ENCODE data around the gene NKAP.
A peak's percentile ranks its signal among the peaks of the same experiment; 100 is the strongest.
"Not testable (repeated sequence)": the region's sequence is repeated elsewhere in the genome, so short reads cannot be mapped to it uniquely, and the experiment has no call there.

Gene NKAP

DNA sequence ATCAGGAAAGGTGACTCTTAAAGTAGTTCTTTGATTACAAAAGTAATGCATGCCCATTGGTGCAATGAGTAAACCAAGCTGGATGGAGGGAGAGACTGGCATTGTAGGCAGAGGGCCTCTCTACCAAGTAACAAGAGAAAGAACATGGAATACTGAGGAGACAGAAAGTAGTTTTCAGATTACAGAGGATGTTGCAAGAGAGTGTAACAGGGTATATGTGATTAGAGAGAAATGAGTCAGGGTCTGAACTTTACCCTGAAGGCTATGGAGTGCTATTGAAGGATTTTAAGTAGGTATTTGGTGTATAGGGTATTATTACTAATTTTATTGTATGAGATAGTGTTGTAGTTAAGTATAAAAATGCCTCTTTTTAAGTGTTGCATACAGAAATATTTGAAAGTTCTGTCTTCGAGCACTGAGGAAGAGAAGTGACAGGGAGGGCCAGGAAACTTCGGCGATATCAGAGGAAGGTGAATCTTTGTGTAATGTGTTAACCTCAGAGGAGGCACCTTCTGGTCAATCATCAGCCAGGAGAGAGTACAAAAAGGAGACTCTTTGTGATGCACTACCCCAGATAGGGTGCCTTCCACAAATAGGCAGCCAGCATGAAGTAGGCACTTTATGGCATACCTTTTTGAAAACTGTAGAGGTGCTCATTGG is 8.2 kb downstream of the NKAP start:
- no peak for DNase-seq (ENCODE audit: low spot score)

DNA sequence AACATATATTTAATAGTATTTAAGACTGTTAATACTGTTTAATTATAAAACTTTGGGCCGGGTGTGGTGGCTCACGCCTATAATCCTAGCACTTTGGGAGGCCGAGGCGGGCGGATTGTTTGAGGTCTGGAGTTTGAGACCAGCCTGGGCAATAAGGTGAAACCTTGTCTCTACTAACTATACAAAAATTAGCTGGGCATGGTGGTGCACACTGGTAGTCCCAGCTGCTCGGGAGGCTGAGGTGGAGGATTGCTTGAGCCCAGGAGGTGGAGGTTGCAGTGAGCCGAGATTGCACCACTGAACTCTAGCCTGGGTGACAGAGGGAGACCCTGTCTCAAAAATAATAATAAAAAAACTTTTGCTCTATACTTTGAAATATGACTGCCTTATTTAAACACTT is 21.2 kb downstream of the NKAP start:
- not testable (repeated sequence) for DNase-seq (ENCODE audit: low spot score)

DNA sequence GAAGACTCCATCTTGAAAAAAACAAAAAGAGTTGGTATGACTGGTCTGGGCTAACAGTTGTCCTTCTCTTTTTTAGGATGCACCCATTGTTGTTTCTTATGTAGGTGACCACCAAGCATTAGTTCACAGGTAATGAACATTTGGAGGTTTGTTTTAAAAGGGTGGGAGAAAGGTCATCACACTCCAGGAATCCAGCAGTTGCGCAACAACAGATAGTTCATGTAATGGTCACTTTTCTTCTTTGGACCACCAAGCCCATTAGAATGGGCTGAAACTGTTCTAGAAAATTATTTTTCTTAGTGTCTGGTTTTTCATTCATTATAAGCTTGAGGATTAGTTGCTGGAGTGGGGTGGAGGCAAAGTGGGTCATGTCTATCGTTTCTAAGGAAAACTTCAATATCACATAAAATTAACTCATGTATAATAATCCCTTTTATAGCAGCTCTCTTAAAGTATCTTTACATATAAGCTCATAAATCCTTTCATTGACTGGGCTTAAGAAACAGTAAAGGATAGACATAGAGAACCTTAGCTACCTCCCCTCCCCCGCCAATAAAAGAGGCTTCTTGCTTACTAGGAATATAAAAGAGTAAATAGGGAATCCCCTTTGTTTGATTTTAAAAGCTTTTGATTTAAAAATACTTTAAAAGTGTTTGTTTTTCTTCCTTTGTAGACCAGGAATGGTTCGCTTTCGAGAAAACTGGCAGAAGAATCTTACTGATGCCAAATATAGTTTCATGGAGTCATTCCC is 23.5 kb downstream of the NKAP start:
- DNase-seq (ENCODE audit: low spot score): no peak

DNA sequence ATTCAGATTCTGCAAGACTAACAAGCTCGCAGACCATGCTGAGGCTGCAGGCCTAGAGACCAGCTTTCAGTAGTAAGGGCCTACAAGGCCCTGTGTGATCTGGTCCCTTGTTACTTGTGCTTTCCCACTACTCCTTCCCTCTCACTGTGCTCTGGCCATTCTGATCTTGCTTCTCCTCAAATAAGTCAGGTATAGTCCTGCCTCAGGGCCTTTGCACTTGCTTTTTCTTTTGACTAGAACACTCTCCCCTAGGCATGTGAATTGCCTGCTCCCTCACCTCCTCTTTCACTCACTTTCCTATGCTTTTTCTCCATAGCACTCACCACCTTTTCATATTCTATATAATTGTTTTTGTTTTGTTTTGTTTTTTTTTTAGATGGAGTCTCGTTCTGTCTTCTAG is 25.7 kb downstream of the NKAP start:
- DNase-seq (ENCODE audit: low spot score): no peak

DNA sequence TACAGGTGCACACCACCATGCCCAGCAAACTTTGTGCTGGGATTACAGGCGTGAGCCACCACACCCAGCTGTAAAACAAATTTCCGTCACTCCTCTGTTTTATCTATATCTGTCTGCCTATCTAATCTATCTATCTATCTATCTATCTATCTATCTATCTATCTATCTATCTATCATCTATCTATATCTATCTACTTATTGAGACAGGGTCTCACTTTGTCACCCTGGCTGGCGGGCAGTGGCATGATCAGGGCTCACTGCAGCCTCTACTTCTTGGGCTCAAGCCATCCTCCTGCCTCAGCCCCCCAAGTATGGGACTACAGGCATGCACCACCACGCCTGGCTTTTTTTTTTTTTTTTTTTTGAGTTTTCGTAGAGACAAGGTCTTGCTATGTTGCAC is 27.2 kb downstream of the NKAP start:
- DNase-seq (ENCODE audit: low spot score): no peak

DNA sequence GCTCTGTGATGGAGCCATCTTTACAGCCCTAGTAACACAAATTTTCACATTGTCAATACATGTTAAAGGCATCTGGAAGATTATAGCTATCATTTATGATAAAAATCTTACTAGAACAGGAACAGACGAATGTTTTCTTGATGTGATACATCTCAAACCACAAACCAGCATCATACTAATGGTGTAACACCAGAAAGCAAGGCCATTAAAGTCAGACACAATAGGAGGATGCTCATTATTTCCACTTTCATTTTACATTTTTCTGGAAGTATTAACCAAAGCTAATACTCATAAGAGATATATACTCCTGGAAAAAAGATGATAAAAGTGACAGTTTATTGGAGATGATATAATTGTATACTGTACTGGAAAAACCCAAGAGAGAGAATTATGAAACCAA is 42.6 kb downstream of the NKAP start:
- DNase-seq (ENCODE audit: low spot score): no peak

DNA sequence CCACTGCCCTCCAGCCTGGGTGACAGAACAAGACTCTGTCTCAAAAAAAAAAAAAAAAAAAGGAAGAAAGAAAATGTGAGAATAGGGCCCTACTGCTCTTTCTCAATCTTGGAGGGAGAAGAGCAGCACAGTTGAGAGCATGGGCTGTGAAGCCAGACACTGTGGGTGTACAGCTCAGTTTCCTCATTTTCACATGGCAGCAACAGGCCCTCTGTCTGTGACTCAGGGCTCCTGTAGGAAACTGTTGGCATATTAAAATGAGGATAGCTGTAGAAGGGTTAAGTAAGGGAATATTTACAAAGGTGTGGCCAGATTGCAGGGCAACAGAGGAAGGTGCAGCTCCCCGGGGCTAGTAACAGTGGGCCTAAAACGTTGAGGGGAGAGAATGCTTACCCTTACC is 44.4 kb downstream of the NKAP start:
- DNase-seq (ENCODE audit: low spot score): no peak

DNA sequence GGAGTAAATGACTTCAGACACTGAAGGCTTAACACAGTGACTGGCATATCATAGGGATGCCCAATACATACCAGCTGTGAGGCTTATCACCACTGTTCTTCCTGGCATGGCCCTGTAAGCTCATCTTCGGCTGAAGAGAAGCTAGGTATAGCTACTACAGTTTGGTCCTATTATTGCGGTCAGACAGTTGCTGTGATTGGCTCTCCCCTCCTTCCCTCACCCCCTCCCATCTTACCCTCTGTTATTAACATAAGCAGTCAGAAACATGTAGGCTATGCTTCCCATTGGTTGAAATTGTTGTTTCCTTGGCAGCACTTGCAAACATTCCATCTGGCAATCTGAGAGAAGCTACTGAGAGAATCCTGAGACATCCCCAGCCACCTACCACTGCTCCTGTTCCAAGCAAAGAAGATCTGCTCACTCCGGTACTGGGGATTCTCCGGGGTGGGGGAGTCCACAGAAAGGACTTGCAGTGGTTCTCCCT is 47.7 kb downstream of the NKAP start, which contains the start of gene AKAP14:
AKAP14 (plus strand) TSS at position 51 of the 484 bp plus-strand sequence. CDS start 7,331 bp downstream, outside the sequence.
- no peak for DNase-seq (ENCODE audit: low spot score)

DNA sequence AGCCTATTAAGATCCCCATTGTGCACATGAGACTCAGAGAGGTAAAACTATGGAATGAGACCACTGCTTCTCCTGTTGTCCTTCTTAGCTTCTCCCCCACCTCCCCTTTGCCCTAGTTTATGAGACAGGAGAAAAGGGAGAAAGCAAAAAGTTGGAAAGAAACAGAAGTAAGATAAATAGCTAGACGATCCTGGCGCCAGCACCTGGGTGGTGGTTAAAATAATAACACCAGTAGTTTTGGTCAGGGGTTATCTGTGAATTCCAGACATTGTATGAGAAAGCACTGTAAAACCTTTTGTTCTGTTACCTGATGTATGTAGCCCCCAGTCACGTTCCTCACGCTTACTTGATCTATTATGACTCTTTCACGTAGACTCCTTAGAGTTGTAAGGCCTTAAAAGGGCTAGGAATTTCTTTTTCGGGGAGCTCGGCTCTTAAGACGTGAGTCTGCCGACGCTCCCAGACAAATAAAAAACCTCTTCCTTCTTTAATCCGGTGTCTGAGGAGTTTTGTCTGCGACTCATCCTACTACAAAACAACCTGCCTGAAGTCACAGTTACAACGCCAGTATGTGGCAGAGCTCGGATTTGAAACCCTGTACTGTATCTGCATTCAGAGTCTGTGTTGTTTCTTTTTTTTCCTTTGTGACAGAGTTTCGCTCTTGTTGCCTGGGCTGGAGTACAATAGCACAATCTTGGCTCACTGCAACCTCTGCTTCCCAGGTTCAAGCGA is 51.4 kb downstream of the NKAP start:
- DNase-seq (ENCODE audit: low spot score): not testable (repeated sequence)

DNA sequence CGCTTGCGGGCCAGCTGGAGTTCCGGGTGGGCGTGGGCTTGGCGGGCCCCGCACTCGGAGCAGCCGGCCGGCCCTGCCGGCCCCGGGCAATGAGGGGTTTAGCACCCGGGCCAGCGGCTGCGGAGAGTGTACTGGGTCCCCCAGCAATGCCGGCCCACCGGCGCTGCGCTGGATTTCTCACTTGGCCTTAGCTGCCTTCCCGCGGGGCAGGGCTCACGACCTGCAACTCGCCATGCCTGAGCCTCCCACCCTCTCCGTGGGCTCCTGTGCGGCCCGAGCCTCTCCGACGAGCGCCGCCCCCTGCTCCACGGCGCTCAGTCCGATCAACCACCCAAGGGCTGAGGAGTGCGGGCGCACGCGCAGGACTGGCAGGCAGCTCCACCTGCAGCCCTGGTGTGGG is 52.9 kb downstream of the NKAP start:
- not testable (repeated sequence) for DNase-seq (ENCODE audit: low spot score)

DNA sequence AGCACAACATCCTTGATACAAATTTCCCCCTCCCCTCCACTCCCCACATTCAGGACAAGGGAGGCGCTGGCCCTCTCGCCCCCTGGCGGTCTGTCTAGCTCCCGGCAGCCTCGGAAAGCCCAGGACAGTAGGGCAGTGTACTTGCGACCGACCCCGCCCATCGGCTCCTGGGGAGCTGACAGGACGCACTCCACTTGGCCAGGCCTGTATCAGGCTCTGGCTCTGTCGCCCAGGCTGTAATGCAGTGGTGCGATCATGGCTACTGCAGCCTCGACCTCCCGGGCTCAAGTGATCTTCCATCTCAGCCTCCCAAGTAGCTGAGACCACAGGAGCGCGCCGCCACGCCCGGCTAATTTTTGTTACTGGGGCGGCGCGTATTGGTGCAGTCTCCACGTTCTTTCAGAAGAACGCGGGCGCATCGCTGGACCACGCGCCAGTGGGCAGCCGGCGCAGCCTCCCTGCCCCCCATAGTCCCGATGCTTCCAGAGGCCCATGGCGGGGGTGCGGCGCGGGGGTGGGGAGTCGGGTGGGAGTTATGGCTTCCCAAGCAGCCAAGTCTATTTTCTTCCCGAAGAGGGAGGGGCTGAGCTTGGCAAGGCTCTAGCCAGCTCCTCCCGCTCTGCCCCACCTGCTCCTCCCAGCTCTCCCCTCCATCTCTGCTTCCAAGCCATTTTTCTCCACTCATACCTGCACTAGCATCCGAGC is 55.7 kb downstream of the NKAP start:
- DNase-seq (ENCODE audit: low spot score): peak; percentile 50

DNA sequence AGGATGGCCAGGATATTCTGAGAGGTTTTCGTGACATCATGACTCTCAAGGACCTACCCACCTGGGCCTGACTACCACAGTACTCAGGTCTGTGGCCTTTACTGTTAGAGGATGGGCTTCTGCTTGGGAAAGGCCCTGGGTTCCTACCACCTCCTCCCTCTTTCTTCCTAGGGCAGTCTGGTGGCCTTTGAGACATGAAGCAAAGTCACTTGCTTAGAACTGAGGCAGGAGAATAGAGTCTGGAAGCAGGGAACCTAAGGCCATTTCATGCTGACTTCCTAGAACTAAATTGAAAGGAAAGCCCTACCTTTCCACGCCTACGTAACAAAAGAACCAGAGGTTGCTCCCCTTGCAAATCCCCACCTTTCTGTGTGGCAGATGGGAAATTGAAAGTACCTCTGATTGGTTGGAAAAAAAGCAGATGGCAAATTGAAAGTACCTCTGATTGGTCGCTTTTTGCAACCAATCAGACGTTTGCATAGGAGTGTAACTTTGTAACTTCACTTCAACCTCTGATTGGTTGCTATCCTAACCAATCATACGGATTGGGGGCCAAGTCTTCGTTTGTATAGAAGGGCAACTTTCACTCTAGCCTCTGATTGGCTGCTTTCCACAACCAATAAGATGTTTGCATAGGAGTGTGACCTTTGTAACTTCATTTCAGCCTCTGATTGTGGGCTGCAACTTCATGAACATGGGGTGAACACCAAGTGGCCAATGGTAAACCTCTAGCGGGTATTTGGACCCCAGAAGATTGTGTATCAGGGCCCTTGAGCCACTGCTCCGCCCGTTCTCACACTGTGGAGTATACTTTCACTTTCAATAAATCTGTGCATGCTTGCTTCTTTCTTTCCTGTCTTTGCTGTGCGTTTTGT is 57.8 kb downstream of the NKAP start:
- DNase-seq (ENCODE audit: low spot score): peak; percentile 53

DNA sequence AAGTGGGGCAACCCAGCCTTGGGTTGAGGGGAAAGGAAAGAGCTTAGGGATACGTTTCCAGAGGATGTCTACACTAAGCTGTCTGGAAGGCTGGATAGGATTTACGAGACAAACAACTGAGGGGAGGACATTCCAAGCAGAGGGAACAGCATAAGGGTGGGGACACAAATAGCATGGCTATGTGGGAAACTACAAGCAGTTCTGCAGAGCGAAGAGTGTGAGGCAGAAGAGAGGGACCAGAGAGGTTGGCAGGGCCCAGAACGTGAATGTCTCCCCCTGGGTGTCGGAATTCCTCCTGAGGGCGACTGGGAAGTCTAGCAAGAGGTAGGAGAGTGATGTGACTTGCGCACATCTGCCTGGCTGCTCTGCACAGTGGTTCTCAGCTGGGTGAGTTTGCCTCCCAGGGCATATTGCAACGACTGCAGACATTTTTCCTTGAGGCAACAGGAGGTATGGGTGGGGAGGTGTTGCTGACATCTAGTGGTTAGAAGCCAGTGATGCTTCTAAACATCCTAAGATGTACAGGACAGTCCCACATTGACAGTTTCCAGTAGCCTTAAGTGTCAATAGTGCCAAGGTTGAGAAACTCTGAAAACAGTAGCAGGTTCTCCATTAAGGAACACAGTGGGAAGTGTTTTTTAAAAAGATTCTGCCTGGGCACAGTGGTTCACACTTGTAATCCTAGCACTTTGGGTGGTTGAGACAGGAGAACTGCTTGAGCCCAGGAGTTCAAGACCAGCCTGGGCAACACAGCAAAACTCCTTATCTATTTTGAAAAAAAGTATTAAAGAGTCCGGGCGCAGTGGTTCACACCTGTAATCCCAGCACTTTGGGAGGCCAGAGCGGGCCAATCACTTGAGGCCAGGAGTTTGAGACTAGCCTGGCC is 62.8 kb downstream of the NKAP start:
- DNase-seq (ENCODE audit: low spot score): peak; percentile 43

DNA sequence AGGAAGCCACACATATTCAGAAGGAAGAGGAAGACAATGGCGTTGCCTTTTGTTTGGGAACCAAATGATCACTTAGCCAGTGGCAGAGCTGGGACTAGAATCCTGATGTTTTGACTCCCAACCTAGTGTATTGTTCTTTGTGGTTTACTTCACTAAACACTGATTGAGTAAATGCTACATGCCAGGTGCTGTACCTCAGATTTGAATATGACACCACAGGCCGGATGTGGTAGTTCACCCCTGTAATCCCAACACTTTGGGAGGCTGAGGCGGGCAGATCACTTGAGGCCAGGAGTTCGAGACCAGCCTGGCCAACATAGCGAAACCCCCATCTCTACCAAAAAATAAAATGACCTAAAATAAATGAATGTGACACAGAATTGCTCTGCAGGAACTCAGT is 63.5 kb downstream of the NKAP start:
- peak; percentile 13 for DNase-seq (ENCODE audit: low spot score)

DNA sequence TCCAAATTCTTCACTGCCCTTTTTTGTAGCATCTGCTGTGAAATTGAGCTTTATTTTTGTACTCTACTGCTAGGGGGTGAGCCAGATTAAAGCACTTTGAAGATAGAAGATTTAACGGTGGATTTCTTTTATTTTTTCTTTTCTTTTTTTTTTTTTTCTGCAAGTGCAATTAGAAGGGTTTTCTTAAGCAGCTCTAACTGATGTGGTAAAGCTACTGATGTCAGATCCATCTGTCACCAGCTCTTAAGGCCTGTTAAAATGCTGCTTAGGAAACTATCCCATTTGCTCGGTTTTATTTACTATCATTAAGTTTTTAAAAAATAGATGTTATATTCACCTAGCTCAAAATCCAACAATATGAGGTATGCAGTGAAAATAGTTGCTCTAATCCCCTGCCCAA is 64.8 kb downstream of the NKAP start:
- DNase-seq (ENCODE audit: low spot score): no peak

DNA sequence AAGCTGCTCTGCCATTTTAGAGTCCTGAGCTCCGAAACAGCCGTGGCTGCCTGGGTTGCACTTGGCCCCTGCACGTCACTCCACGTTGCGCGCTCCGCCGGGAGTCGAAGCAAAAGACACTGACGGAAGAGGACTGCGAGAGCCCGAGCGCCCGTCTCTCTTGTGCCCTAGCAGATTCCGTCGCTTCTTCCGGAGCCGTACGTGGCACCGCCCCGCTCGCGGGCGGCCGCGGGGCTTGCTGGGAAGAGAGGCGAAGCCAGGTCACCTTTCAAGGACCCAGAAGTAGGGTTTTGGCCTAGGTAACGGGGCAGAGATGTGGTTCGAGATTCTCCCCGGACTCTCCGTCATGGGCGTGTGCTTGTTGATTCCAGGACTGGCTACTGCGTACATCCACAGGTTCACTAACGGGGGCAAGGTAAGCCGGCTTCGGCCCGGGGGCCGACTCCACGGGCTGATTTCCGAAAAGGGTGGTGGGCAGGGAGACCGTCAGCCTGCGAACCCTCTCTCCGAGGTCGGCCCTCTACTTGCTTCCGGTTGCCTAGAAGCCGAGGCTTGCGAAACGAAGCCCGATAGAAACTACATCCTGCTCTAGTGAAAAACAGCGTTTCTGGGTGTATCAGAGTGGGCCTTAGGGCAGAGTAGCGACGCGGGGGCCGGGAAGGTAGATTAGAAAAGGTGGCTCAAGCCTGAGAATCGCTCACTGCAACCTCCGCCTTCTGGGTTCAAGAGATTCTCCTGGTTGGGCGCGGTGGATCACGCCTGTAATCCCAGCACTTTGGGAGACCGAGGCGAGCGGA is 71.8 kb downstream of the NKAP start, which contains the start of the genes NDUFA1 and RNF113A:
NDUFA1 (plus strand) TSS at position 234 of the 797 bp plus-strand sequence; CDS start at position 314, 80 bp downstream.
RNF113A (minus strand) TSS at position 135 of the 797 bp plus-strand sequence; CDS start at position 15, 120 bp downstream.
- peak; percentile 86 for DNase-seq (ENCODE audit: low spot score)

DNA sequence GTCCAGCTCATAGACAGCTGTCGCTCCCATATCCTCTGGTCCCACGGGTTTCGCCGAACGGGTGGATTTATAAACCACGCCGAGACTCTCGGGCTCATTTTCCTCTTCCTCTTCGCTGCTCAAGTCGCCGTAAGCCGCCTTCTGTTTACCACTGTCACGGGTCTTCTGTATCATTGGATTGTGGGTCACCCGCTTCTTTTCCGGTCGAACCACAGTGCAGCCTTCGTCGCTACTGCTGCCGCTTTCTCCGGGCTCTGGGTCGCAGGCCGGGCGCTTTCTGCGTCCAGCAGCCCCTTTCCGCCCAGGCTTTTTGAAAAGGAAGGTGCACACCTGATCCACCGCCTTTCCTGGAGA is 72.3 kb downstream of the NKAP start:
- peak; percentile 33 for DNase-seq (ENCODE audit: low spot score)

Measured in CD4-positive, alpha-beta T cell treated with Interleukin-15 for 4 hours (primary cell).